NCI-H526 treated with DMSO at 0.1 percent for 48 hours (cell line): Measurements from ENCODE around the gene CCDC34.

Experiments
- DNase-seq: peaks from one replicate; lab custom pipeline; 2025; lab: John Stamatoyannopoulos, UW

The CCDC34 gene

DNA sequence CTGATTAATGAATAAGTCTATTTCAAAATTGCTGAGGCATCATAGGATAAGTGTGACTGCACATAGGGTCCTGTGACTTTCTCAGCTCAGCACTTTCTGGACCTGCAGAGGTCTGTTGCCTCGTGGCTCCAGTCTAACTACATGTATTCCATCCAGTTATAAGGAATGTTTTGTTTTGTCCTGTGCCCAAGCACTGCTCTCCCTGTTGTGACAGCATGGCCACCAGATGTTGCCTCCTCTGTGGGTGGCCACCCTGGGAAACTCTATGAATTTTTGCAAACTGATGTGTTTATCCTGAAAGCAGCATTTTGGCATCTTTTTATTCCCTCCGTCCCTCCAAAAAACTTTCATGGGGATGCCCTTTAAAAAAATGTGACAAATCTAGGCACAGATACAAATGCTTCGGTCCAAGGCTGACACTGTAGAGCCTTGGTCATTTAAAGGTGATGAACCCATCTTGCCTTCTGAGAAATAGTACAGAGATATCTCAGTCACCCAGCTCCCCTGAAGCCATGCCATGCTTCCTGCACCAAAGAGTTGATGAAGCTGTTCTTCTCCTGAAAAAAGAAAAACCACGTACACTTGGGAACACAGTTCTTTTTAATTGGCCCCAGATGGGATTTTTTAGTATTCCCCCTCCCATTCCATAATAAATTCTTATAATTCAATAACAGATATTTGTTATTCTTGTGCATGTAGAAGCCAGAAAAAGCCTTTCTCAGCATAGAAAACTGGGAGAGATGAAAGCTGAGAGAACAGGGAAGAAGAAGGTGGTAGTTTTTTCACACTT lies 72.6 kb downstream of the CCDC34 start:
- no peak for DNase-seq
